IPS-18a (cell line): ENCODE measurements around the gene INAFM2.

Source experiments
- H3K27ac ChIP-seq: one replicate; pipeline ENCODE4 v1.5.1; 2013; ENCODE audit warnings: low read length
- H3K27me3 ChIP-seq: one replicate; pipeline ENCODE4 v1.6.1; 2013; ENCODE audit warnings: mild to moderate bottlenecking, low read length; ENCODE audit not compliant: control insufficient read depth, insufficient read depth
- H3K36me3 ChIP-seq: one replicate; pipeline ENCODE4 v1.6.1; 2013; ENCODE audit warnings: low read depth, low read length; ENCODE audit not compliant: control insufficient read depth
- H3K4me1 ChIP-seq: one replicate; pipeline ENCODE4 v1.6.1; 2013; ENCODE audit warnings: low read depth, low read length; ENCODE audit not compliant: control insufficient read depth
- H3K4me3 ChIP-seq: one replicate; pipeline ENCODE4 v1.5.1; 2013; ENCODE audit warnings: low read length
- H3K9ac ChIP-seq: one replicate; pipeline ENCODE4 v1.6.1; 2013; ENCODE audit warnings: mild to moderate bottlenecking, low read length, moderate library complexity
- H3K9me3 ChIP-seq: one replicate; pipeline ENCODE4 v1.6.1; 2013; ENCODE audit warnings: low read depth, low read length; ENCODE audit not compliant: control insufficient read depth

Gene INAFM2

DNA sequence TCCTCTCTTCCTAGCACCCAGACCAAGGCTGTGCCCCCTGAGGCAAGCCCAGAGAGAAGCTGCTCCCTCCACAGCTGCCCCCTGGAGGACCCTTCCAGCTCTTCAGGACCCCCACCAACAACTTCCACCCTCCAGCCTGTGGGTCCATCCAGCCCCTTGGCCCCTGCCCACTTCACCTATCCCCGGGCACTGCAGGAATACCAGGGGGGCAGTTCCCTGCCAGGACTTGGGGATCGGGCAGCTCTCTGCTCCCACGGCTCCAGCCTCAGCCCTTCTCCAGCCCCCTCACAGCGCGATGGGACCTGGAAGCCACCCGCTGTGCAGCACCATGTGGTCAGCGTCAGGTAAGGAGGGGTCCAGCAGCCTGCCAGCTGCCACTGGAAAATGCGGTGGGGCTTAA, 40.1 kb downstream of the INAFM2 start:
- no peaks in the 10 kb centered on the region for H3K36me3 ChIP-seq
- H3K4me3 ChIP-seq: no peak overlapping the region
- peaks cover 30% of the 10 kb centered on the region for H3K27me3 ChIP-seq
- H3K9ac ChIP-seq: no peak overlapping the region
- no peaks in the 10 kb centered on the region for H3K9me3 ChIP-seq
- H3K27ac ChIP-seq: no peak overlapping the region
- peaks cover 3% of the 10 kb centered on the region for H3K4me1 ChIP-seq

DNA sequence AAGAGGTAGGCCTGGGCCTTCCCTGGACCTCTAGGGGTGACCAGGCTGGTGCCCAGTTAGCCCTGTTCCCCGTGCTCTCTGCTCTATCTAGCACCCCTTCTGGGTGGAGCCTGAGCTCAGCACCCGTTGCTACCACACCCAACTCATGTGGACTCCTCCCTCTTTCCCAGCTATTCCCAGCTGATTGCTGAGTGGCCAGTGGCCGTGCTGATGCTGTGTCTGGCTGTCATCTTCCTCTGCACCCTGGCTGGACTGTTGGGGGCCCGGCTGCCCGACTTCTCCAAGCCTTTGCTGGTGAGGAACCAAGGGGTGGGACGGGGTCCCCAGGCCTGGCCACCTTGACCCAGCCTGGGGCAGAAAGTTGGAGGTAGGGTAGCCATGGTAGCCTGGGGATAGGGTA, 40.8 kb downstream of the INAFM2 start:
- peaks cover 31% of the 10 kb centered on the region for H3K27me3 ChIP-seq

DNA sequence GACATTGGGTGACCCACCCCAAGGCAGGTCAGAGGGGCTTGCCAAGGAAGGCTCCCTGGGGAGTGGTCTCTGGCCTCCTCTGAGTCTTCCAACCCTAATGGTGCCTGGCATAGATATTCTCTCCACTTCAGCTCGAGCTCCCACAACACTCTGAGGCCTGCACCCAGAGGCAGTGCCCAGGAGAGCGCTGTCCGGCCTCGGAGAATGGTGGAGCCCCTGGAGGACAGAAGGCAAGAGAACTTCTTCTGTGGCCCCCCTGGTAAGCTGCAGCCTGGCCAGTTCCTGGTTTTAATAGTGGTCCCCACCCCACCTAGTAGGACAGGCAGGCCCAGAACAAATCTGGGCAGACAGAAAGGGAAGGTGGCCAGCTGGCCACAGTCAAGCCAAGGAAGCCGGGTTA, 41.5 kb downstream of the INAFM2 start:
- Histone ChIP-seq H3K27ac (no peak overlapping the region), H3K4me3 (no peak overlapping the region), H3K27me3 (peaks cover 27% of the 10 kb centered on the region), H3K9me3 (no peaks in the 10 kb centered on the region), H3K36me3 (no peaks in the 10 kb centered on the region), H3K4me1 (no peaks in the 10 kb centered on the region), H3K9ac (no peak overlapping the region)

More for the DNA sequence above, 40.8 kb downstream of the INAFM2 start:
- H3K27ac ChIP-seq: no peak overlapping the region
- no peaks in the 10 kb centered on the region for H3K4me1 ChIP-seq
- H3K9ac ChIP-seq: no peak overlapping the region
- H3K36me3 ChIP-seq: no peaks in the 10 kb centered on the region
- H3K4me3 ChIP-seq: no peak overlapping the region
- H3K9me3 ChIP-seq: no peaks in the 10 kb centered on the region

- no peaks in the 10 kb centered on the region for H3K9me3 ChIP-seq
- no peaks in the 10 kb centered on the region for H3K36me3 ChIP-seq
- no peak overlapping the region for H3K9ac ChIP-seq
- no peak overlapping the region for H3K27ac ChIP-seq
- no peak overlapping the region for H3K4me3 ChIP-seq
- peaks cover 30% of the 10 kb centered on the region for H3K27me3 ChIP-seq
- H3K4me1 ChIP-seq: no peaks in the 10 kb centered on the region
Measured at GRCh38 chr15:40365624-40366456, 42.3 kb downstream of the INAFM2 start.

- H3K9me3 ChIP-seq: no peaks in the 10 kb centered on the region
- peaks cover 30% of the 10 kb centered on the region for H3K27me3 ChIP-seq
- no peak overlapping the region for H3K9ac ChIP-seq
- no peak overlapping the region for H3K4me3 ChIP-seq
- no peaks in the 10 kb centered on the region for H3K4me1 ChIP-seq
- no peaks in the 10 kb centered on the region for H3K36me3 ChIP-seq
- no peak overlapping the region for H3K27ac ChIP-seq
Measured at GRCh38 chr15:40366457-40367370, 43.2 kb downstream of the INAFM2 start.

DNA sequence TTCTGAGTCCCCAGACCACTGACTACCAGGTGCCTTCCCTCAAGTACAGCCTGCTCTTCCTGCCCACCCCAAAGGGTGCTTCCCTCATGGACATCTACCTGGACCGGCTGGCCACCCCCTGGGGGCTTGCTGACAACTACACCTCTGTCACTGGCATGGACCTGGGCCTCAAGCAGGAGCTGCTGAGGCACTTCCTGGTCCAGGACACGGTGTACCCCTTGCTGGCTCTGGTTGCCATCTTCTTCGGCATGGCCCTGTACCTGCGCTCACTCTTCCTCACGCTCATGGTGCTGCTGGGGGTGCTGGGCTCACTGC, 43.8 kb downstream of the INAFM2 start:
- H3K4me3 ChIP-seq: peak overlapping the region; percentile 18
- no peak overlapping the region for H3K27ac ChIP-seq
- no peak overlapping the region for H3K9ac ChIP-seq

DNA sequence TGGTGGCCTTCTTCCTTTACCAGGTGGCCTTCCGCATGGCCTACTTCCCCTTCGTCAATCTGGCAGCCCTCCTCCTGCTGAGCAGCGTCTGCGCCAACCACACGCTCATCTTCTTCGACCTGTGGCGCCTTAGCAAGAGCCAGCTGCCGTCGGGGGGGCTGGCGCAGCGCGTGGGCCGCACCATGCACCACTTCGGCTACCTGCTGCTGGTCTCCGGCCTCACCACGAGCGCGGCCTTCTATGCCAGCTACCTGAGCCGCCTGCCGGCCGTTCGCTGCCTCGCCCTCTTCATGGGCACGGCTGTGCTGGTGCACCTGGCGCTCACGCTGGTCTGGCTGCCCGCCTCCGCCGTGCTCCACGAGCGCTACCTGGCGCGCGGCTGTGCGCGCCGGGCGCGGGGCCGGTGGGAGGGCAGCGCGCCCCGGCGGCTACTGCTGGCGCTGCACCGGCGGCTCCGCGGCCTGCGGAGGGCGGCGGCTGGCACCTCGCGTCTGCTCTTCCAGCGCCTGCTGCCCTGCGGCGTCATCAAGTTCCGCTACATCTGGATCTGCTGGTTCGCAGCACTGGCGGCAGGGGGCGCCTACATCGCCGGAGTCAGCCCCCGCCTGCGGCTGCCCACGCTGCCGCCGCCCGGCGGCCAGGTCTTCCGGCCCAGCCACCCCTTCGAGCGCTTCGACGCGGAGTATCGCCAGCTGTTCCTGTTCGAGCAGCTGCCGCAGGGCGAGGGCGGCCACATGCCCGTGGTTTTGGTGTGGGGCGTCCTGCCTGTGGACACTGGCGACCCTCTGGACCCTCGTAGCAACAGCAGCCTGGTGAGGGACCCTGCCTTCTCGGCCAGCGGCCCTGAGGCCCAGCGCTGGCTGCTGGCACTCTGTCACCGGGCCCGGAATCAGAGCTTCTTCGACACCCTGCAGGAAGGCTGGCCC, 44.5 kb downstream of the INAFM2 start:
- Histone ChIP-seq H3K27ac (no peak overlapping the region), H3K4me3 (peak overlapping the region; percentile 18)

More for the DNA sequence above, 43.8 kb downstream of the INAFM2 start:
- H3K36me3 ChIP-seq: no peaks in the 10 kb centered on the region
- peaks cover 30% of the 10 kb centered on the region for H3K27me3 ChIP-seq
- H3K4me1 ChIP-seq: no peaks in the 10 kb centered on the region
- no peaks in the 10 kb centered on the region for H3K9me3 ChIP-seq

DNA sequence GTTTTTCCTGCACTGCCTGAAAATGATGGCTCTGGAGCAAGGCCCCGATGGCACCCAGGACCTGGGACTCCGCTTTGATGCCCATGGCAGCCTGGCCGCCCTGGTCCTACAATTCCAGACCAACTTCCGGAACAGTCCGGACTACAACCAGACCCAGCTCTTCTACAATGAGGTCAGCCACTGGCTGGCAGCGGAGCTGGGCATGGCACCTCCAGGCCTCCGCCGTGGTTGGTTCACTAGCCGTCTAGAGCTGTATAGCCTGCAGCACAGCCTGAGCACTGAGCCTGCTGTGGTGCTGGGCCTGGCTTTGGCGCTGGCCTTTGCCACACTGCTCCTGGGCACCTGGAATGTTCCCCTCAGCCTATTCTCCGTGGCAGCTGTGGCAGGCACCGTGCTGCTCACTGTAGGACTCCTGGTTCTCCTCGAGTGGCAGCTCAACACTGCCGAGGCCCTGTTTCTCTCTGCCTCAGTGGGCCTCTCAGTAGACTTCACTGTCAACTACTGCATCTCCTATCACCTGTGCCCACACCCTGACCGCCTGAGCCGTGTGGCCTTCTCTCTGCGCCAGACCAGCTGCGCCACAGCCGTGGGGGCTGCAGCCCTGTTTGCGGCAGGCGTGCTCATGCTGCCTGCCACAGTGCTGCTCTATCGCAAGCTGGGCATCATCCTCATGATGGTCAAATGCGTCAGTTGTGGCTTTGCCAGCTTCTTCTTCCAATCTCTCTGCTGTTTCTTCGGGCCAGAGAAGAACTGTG, 45.4 kb downstream of the INAFM2 start:
- H3K27ac ChIP-seq: no peak overlapping the region
- no peak overlapping the region for H3K9ac ChIP-seq

More for the DNA sequence above, 44.5 kb downstream of the INAFM2 start:
- Histone ChIP-seq H3K9ac (no peak overlapping the region), H3K4me1 (no peaks in the 10 kb centered on the region), H3K36me3 (no peaks in the 10 kb centered on the region), H3K27me3 (peaks cover 30% of the 10 kb centered on the region), H3K9me3 (no peaks in the 10 kb centered on the region)

DNA sequence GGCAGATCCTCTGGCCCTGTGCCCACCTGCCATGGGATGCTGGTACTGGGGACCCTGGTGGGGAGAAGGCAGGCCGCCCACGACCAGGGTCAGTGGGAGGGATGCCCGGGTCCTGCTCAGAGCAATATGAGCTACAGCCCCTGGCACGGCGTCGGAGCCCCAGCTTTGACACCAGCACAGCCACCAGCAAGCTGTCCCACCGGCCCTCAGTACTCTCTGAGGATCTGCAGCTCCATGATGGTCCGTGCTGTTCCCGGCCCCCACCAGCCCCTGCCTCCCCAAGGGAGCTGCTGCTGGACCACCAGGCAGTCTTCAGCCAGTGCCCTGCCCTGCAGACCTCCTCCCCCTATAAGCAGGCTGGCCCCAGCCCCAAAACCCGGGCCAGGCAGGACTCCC, 46.0 kb downstream of the INAFM2 start:
- Histone ChIP-seq H3K4me1 (no peaks in the 10 kb centered on the region), H3K36me3 (no peaks in the 10 kb centered on the region), H3K4me3 (no peak overlapping the region), H3K27me3 (peaks cover 30% of the 10 kb centered on the region), H3K9ac (no peak overlapping the region), H3K27ac (no peak overlapping the region), H3K9me3 (no peaks in the 10 kb centered on the region)

More for the DNA sequence above, 45.4 kb downstream of the INAFM2 start:
- Histone ChIP-seq H3K36me3 (no peaks in the 10 kb centered on the region), H3K4me3 (no peak overlapping the region), H3K27me3 (peaks cover 30% of the 10 kb centered on the region), H3K9me3 (no peaks in the 10 kb centered on the region), H3K4me1 (no peaks in the 10 kb centered on the region)

GRCh38 chr15:40369971-40370370, 46.5 kb downstream of the INAFM2 start:
- Histone ChIP-seq H3K4me3 (no peak overlapping the region), H3K27ac (no peak overlapping the region), H3K27me3 (peaks cover 30% of the 10 kb centered on the region), H3K9me3 (no peaks in the 10 kb centered on the region), H3K9ac (no peak overlapping the region), H3K36me3 (no peaks in the 10 kb centered on the region), H3K4me1 (no peaks in the 10 kb centered on the region)
